Activated CD8-positive, alpha-beta memory T cell treated with anti-CD3 and anti-CD28 coated beads, Interleukin-2, amount 50 U/mL, for 48 hours (primary cell): Measurements from ENCODE around the gene AEN.

ENCODE experiments used
- DNase-seq: peaks from one replicate; pipeline ENCODE4 v3.0.0-alpha.2; 2020

The AEN gene

GRCh38 chr15:88613074-88613944, 7.8 kb upstream of the AEN start:
- DNase-seq: no peak

DNA sequence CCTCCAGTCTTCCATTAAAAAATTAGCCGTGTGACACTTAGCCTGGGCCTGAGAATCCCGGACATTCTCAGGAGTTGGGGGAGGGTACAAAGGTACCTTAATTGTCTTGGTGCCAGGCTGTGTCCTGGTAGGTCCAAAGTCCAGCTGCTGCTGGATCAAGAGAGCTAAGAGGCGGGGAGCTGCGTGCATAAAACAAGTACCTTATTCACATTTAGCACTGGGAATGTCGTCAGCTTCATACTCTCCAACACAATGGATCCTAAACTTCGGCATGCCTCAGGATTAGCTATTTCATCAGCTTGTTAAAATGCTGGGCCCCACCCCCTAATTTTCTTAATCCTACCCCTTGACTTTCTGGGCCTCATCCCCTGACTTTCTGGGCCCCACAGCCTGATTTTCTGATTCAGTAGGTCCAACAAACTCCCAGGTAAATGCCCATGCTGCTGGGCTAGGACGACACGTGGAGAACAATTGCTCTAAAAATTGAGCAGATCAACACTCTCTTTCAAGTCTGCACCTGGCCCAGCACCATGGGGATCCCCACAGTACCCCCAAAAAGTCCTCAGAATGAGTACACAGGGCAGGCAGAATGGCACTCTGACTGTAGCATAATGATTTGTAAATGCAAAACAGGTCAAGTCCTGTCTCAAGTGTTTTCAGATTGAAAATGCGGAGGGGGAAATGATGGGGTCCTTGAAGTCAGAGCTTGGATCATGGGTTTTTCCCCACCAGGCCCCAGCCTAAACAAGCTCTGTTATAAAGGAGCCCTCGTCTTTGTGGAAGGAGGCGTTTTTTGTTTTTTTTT, 5.6 kb upstream of the AEN start:
- no peak for DNase-seq

DNA sequence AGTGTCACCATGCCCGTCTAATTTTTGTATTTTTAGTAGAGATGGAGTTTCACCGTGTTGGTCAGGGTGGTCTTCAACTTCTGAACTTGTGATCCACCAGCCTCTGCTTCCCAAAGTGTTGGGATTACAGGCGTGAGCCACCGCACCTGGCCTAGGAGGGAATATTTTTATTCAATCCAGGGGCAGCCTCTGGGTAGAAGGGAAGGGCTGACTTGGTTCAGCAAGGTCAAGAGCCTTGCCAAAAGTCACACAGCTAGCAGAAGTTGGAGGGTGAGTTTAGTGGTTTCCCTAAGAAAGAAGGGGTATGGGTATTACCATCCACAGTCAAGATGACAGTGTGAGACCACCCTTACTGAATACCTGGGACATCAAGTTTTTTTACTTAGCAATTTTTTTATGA, 4.9 kb upstream of the AEN start:
- no peak for DNase-seq

- DNase-seq: no peak
These were observed 4.0 kb upstream of the AEN start for GRCh38 chr15:88617031-88617722.

- DNase-seq: no peak
These were observed 3.4 kb upstream of the AEN start for GRCh38 chr15:88617790-88618189.

- no peak for DNase-seq
These were observed 2.5 kb upstream of the AEN start for GRCh38 chr15:88618686-88619085.

DNA sequence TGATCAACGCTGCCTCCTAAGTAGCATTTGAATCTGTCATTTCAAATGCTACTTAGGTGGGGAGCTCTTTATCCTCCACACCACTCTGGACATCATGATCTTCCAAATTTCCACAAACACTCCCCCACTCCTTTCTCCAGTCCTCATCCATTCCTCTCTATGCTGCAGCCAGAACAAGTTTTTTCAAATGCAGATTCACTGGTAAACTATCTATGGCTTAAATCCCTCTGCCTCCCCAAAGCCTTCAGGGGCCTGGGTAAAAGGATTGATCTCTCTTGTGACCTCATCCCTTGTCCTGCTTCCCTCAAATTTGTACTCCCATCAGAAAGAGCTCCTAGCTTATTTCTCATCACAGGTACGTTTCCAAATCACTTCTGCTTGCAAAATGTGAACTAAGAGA, 1.3 kb upstream of the AEN start:
- no peak for DNase-seq

DNA sequence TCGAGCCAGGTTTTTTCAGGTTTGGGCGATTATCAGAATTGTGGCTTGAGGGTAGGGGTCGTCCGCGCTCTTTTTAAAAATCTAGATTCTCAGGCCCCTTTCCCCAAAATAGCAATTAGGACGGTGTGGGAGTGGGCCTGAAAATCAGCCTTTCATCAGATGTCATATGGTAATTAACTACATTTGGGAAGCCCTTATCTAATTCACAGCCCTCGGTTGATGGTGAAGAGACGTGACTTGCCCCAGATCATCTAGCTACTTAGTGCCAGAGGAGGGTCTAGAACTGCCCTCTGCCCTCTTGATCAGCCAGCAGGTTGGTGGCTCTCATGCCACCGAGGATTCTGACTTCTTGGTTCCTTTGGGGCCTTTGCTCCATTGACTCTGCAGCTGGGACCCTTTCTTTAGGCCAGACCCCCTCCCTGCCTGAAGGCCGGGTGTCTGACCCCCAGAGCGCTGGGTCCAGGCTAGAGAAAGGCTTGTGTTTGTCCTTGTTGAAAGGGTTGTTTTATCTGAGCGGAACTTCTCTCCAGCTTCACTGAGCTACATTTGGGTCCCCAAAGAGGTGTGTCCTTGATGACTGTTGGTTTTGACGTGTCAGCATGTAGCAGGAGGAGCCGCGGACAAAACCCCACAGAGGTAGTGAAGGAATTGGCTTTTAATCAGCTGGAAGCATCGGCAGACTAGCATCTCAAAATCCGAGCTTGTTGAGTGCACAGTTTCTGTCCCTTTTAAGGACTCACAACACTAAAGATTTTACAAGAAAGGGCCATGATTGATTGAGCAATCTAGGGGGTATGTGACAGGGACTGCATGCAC, 857 bp downstream of the AEN start:
- no peak for DNase-seq

DNA sequence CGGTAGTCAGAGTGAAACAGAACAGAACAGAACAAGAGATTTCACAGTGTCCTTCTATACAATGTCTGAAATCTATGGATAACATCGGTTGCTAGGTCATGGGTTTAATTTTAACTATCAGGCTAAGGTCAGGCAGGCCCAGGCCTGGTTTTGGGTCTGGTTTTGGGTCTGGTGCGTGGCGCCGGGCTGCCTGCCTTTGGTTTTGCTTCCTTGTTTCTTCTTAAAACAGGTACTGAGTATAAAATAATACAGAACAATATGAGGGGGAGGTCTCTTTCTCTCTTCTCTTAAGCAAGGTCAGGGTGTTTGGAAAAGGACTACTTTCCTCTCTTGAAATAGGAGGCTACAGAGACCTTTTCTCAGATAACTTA, 1.4 kb downstream of the AEN start:
- DNase-seq: no peak

GRCh38 chr15:88623061-88623460, 1.9 kb downstream of the AEN start:
- DNase-seq: no peak

DNA sequence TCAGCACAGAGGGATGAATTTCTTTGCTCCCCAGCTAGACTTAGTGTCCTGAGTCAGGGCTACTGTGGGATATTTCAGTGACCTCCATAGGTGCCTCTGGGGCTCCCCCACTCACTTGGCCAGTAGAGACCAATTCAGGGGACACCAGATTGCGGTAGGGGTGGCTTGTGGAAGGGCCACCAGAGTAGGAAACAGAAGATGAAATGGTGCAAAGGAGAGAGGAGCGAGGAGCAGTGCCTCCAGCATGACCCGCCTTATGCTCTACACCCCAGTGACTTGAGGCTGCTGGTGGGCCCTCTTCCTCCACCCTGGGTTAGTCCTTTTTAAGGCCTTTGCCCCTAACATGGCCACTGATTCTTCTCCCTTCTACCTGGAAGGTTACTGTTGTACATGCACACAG, 2.5 kb downstream of the AEN start:
- no peak for DNase-seq

- DNase-seq: no peak
These were observed 3.2 kb downstream of the AEN start for GRCh38 chr15:88624156-88624970.

DNA sequence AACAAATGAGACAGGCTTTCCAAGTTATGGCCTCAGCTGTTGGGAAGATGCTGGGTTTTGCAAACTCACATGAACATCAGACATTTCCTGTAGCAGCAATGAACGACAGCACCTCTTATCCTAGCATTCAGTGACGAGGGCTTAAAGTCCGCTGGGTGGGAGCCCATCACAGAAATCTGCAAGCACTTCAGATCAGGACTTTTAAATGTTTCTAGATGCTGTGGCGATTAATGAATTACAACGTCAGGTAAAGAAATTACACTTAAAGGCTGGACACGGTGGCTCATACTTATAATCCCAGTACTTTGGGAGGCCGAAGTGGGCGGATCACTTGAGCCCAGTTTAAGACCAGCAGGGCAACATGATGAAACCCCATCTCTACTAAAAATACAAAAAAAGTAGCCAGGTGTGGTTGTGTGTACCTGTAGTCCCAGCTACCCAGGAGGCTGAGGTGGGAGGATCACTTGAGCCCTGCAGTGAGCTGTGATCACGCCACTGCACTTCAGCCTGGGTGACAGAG, 3.9 kb downstream of the AEN start:
- DNase-seq: no peak

DNA sequence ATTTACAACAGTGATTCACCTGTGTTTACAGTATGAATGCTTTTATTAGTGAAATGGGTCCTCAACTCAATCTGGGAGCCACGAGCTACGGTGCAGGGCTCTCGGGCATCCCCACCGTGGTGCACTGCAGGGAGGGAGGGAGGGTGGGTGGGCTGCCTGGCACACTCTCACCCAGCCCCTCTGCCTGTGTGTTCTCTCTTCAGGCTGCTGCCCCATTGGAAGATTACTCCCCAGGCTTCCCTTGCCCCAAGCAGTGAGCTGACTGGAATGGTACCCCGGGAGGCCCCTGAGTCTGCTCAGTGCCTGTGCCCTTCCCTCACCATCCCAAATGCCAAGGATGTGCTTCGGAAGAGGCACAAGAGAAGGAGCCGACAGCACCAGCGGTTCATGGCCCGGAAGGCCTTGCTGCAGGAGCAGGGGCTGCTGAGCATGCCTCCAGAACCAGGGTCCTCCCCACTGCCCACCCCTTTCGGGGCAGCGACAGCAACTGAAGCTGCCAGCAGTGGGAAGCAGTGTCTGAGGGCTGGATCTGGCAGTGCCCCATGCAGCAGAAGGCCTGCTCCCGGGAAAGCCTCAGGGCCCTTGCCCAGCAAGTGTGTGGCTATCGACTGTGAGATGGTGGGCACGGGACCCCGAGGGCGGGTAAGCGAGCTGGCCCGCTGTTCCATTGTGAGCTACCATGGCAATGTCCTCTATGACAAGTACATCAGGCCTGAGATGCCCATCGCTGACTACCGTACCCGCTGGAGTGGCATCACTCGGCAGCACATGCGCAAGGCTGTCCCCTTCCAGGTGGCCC, 5.0 kb downstream of the AEN start:
- peak; percentile 53 for DNase-seq

DNA sequence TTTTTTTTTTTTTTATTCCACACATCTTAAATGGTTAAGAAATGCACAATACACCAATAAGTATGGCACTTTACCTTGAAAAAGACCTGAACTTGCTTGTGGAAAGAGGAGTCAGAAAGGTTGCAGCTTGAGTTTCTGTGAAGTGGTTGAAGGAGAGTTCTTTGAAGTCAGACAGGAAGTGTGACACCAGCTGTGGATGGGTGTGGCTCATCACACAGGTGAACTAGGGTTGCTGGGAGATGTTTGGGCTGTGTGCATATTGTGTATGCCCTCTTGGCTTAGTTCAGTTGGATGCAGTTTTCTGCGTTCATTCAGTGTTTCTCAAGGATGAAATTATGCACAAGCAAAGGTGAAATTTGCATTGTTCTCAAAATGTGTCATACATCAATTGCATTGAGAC, 6.3 kb downstream of the AEN start:
- peak; percentile 61 for DNase-seq

- DNase-seq: peak; percentile 47
These were observed 7.0 kb downstream of the AEN start for GRCh38 chr15:88628018-88628654.

- peak; percentile 44 for DNase-seq
These were observed 7.9 kb downstream of the AEN start for GRCh38 chr15:88629071-88629470.

- DNase-seq: no peak
These were observed 9.1 kb downstream of the AEN start for GRCh38 chr15:88630141-88630721.

GRCh38 chr15:88630798-88631463, 9.8 kb downstream of the AEN start:
- no peak for DNase-seq
